NCI-H2196 treated with DMSO at 0.1 percent for 48 hours (cell line): ENCODE data around the gene HEMK1.

Experiments
- DNase-seq: peaks from one replicate; lab custom pipeline; 2025; ENCODE audit not compliant: unreplicated experiment; lab: John Stamatoyannopoulos, UW

HEMK1 gene

GRCh38 chr3:50600141-50600753 lies 30.9 kb downstream of the HEMK1 start:
- DNase-seq: no peak

GRCh38 chr3:50600841-50601591 lies 31.7 kb downstream of the HEMK1 start:
- DNase-seq: peak; percentile 55

- DNase-seq: no peak
Measured at GRCh38 chr3:50602595-50603191, 33.4 kb downstream of the HEMK1 start.

- no peak for DNase-seq
Measured at GRCh38 chr3:50603261-50604109, 34.2 kb downstream of the HEMK1 start.

- DNase-seq: no peak
Measured at GRCh38 chr3:50604110-50604621, 34.8 kb downstream of the HEMK1 start.

GRCh38 chr3:50604628-50605588 lies 35.6 kb downstream of the HEMK1 start:
- no peak for DNase-seq

GRCh38 chr3:50605901-50606326 lies 36.6 kb downstream of the HEMK1 start:
- no peak for DNase-seq

GRCh38 chr3:50606596-50606995 lies 37.3 kb downstream of the HEMK1 start:
- DNase-seq: no peak

- DNase-seq: no peak
Measured at GRCh38 chr3:50607271-50608091, 38.2 kb downstream of the HEMK1 start.

- no peak for DNase-seq
Measured at GRCh38 chr3:50608278-50608677, 39.0 kb downstream of the HEMK1 start.

GRCh38 chr3:50609071-50609762 lies 39.9 kb downstream of the HEMK1 start:
- no peak for DNase-seq

- no peak for DNase-seq
Measured at GRCh38 chr3:50609763-50610085, 40.4 kb downstream of the HEMK1 start.

GRCh38 chr3:50610181-50610971 lies 41.1 kb downstream of the HEMK1 start:
- DNase-seq: no peak

GRCh38 chr3:50610992-50611463 lies 41.7 kb downstream of the HEMK1 start:
- no peak for DNase-seq

- DNase-seq: peak; percentile 70
Measured at GRCh38 chr3:50611464-50612233, 42.3 kb downstream of the HEMK1 start, which contains the start of gene CISH. Gene CISH, minus strand, starts transcription at chr3:50611774. Its CDS starts 124 bp downstream, at chr3:50611650.

- DNase-seq: no peak
Measured at GRCh38 chr3:50612234-50612882, 43.0 kb downstream of the HEMK1 start.
